ENCODE data around the gene ITIH4. TPM values are rescaled to one million over a fixed set of nuclear protein-coding genes. Genes with fewer than 3 reads are reported as not detected.

The ITIH4 gene
- total and polyA plus RNA-seq, 2 of the 13 experiments (the other 11 are each of a cell fraction or from before 2014, with no cell fraction given) = 2.7 to 5.3 TPM

- TF ChIP-seq ZNF274 (CRISPR knock-in tag; IDR thresholded peaks at IDR 0.05) = peak; percentile 68; the same call in 1 of the 2 replicates
- TF ChIP-seq, protein P1, sequence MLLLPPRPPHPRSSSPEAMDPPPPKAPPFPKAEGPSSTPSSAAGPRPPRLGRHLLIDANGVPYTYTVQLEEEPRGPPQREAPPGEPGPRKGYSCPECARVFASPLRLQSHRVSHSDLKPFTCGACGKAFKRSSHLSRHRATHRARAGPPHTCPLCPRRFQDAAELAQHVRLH (CRISPR knock-in tag; IDR thresholded peaks at IDR 0.05; ENCODE audit: borderline replicate concordance, low read depth) = peak; percentile 68; the same call in 1 of the 2 replicates
- TF ChIP-seq ZNF784 (CRISPR knock-in tag; IDR thresholded peaks at IDR 0.05; ENCODE audit: borderline replicate concordance) = 0 out of 2 replicates have a peak, but pooled peaks have one; percentile 48
- 0 out of 2 replicates have a peak, but pooled peaks have one; percentile 58 for TF ChIP-seq ZNF552 (CRISPR knock-in tag; IDR thresholded peaks at IDR 0.05; ENCODE audit: borderline replicate concordance)
- TF ChIP-seq ZNF280B (CRISPR knock-in tag; IDR thresholded peaks at IDR 0.05; ENCODE audit: borderline replicate concordance) = peak; percentile 37; the same call in 1 of the 2 replicates
- TF ChIP-seq, protein P2, sequence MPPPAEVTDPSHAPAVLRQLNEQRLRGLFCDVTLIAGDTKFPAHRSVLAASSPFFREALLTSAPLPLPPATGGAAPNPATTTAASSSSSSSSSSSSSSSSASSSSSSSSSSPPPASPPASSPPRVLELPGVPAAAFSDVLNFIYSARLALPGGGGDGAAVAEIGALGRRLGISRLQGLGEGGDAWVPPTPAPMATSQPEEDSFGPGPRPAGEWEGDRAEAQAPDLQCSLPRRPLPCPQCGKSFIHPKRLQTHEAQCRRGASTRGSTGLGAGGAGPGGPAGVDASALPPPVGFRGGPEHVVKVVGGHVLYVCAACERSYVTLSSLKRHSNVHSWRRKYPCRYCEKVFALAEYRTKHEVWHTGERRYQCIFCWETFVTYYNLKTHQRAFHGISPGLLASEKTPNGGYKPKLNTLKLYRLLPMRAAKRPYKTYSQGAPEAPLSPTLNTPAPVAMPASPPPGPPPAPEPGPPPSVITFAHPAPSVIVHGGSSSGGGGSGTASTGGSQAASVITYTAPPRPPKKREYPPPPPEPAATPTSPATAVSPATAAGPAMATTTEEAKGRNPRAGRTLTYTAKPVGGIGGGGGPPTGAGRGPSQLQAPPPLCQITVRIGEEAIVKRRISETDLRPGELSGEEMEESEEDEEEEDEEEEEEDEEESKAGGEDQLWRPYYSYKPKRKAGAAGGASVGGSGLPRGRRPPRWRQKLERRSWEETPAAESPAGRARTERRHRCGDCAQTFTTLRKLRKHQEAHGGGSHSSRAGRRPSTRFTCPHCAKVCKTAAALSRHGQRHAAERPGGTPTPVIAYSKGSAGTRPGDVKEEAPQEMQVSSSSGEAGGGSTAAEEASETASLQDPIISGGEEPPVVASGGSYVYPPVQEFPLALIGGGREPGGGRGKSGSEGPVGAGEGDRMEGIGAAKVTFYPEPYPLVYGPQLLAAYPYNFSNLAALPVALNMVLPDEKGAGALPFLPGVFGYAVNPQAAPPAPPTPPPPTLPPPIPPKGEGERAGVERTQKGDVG (CRISPR knock-in tag; IDR thresholded peaks at IDR 0.05; ENCODE audit: borderline replicate concordance) = peak; percentile 52; the same call in 1 of the 2 replicates
- peak; percentile 66 for TF ChIP-seq PAXIP1 (CRISPR knock-in tag; conservative IDR thresholded peaks at IDR 0.05)
- peak; percentile 82 for TF ChIP-seq SPEN (CRISPR knock-in tag; IDR thresholded peaks at IDR 0.05; ENCODE audit: low read depth)
- TF ChIP-seq, protein P3, sequence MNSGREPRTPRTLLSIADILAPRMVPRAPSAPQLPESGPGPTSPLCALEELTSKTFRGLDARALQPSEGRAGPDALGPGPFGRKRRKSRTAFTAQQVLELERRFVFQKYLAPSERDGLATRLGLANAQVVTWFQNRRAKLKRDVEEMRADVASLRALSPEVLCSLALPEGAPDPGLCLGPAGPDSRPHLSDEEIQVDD (CRISPR knock-in tag; IDR thresholded peaks at IDR 0.05; ENCODE audit: borderline replicate concordance) = no peak
- TF ChIP-seq ZNF501 (CRISPR knock-in tag; IDR thresholded peaks at IDR 0.05) = peak; percentile 49; the same call in 1 of the 2 replicates
- TF ChIP-seq GPBP1L1 (CRISPR knock-in tag; IDR thresholded peaks at IDR 0.05) = no peak
- peak; percentile 40; the same call in 1 of the 2 replicates for TF ChIP-seq ZNF430 (CRISPR knock-in tag; IDR thresholded peaks at IDR 0.05)
- TF ChIP-seq CREM (IDR thresholded peaks at IDR 0.05) = peak; percentile 66; the same call in 1 of the 2 replicates
- TF ChIP-seq CREM (CRISPR knock-in tag; IDR thresholded peaks at IDR 0.05) = no peak
- peak; percentile 88 for TF ChIP-seq GABPB1 (CRISPR knock-in tag; IDR thresholded peaks at IDR 0.05)
Observed at GRCh38 chr3:52770496-52771333, 59.8 kb downstream of the ITIH4 start, which contains the start of gene NEK4 (continued).

All from HepG2 (cell line).